ENCODE data around the gene DENR.

Gene DENR

GRCh38 chr12:122807651-122808050 is 55.0 kb downstream of the DENR start:
- no peak overlapping the region for H3K4me3 ChIP-seq (replicated peaks in 1 of 2; ENCODE audit: low read depth in 2 of 2, low read length in 2 of 2)
- TF ChIP-seq, protein P1, sequence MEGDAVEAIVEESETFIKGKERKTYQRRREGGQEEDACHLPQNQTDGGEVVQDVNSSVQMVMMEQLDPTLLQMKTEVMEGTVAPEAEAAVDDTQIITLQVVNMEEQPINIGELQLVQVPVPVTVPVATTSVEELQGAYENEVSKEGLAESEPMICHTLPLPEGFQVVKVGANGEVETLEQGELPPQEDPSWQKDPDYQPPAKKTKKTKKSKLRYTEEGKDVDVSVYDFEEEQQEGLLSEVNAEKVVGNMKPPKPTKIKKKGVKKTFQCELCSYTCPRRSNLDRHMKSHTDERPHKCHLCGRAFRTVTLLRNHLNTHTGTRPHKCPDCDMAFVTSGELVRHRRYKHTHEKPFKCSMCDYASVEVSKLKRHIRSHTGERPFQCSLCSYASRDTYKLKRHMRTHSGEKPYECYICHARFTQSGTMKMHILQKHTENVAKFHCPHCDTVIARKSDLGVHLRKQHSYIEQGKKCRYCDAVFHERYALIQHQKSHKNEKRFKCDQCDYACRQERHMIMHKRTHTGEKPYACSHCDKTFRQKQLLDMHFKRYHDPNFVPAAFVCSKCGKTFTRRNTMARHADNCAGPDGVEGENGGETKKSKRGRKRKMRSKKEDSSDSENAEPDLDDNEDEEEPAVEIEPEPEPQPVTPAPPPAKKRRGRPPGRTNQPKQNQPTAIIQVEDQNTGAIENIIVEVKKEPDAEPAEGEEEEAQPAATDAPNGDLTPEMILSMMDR (IDR thresholded peaks at IDR 0.05; ENCODE audit: low read depth, low read length): no peak
- DNase-seq (ENCODE audit: low read depth in 2 of 2): no peak

GRCh38 chr12:122811777-122812176 is 59.2 kb downstream of the DENR start:
- TF ChIP-seq, protein P1 (IDR thresholded peaks at IDR 0.05; ENCODE audit: low read depth, low read length): no peak
- no peak for DNase-seq (ENCODE audit: low read depth in 2 of 2)
- H3K4me3 ChIP-seq (replicated peaks in 1 of 2; ENCODE audit: low read depth in 2 of 2, low read length in 2 of 2): no peak overlapping the region

- TF ChIP-seq, protein P1 (IDR thresholded peaks at IDR 0.05; ENCODE audit: low read depth, low read length): no peak
- DNase-seq (ENCODE audit: low read depth in 2 of 2): no peak
- H3K4me3 ChIP-seq (replicated peaks in 1 of 2; ENCODE audit: low read depth in 2 of 2, low read length in 2 of 2): no peak overlapping the region
Measured at GRCh38 chr12:122813310-122813713, 60.7 kb downstream of the DENR start.

DNA sequence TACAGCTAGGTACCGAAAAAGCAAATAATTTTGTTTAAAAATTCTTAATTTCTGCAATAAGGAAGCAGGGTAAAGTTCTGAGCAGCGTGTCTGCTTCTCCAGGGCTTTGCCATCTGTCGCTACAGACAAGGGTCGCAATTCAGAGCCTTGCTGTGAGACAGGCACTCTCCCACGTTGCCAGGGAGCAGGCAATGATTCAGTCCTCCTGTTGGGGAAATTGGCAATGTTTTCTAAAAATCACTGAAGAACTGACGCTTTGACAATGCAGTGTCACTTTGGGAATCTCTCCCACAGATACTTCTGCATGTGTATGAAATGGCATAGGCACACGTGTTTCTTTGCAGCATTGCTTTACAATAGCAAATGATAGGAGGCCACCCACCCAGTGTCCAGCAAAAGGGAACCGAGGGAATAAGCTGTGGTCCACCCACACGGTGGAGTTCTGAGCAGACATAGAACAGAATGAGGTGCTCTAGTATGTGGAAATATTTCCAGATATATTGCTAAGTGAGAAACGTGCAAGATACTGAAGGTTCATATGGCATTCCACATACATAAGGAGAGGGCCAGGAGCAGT is 66.7 kb downstream of the DENR start:
- no peak overlapping the region for H3K4me3 ChIP-seq (replicated peaks in 1 of 2; ENCODE audit: low read depth in 2 of 2, low read length in 2 of 2)
- no peak for DNase-seq (ENCODE audit: low read depth in 2 of 2)
- TF ChIP-seq, protein P1 (IDR thresholded peaks at IDR 0.05; ENCODE audit: low read depth, low read length): no peak

GRCh38 chr12:122820138-122820537 is 67.5 kb downstream of the DENR start:
- TF ChIP-seq, protein P1 (IDR thresholded peaks at IDR 0.05; ENCODE audit: low read depth, low read length): no peak
- no peak for DNase-seq (ENCODE audit: low read depth in 2 of 2)
- no peak overlapping the region for H3K4me3 ChIP-seq (replicated peaks in 1 of 2; ENCODE audit: low read depth in 2 of 2, low read length in 2 of 2)

All from cardiac fibroblast (primary cell).